Right renal cortex interstitium (tissue), 3 donors: ENCODE results near the gene XPOT. TPM values are rescaled to one million over a fixed set of nuclear protein-coding genes. Genes with fewer than 3 reads are reported as not detected.
A peak's percentile ranks its signal among the peaks of the same experiment; 100 is the strongest.

Experiments used
- DNase-seq, 3 donors: peaks; one replicate each; pipeline ENCODE4 v3.0.0-alpha.2; 2013; ENCODE audit warnings: low read depth in 3 of 3, low spot score in 2 of 3
- polyA plus RNA-seq, 3 donors: library from polyadenylated mRNA; unstranded; fragments of 120-200 nt; gene quantifications; one replicate each; pipeline ENCODE4 v1.2.1, GENCODE V29; 2013; ENCODE audit not compliant: insufficient read length in 3 of 3

Gene XPOT
- polyA plus RNA-seq, 3 donors, result 59.2 to 65.6 (median 63.2) TPM

DNA sequence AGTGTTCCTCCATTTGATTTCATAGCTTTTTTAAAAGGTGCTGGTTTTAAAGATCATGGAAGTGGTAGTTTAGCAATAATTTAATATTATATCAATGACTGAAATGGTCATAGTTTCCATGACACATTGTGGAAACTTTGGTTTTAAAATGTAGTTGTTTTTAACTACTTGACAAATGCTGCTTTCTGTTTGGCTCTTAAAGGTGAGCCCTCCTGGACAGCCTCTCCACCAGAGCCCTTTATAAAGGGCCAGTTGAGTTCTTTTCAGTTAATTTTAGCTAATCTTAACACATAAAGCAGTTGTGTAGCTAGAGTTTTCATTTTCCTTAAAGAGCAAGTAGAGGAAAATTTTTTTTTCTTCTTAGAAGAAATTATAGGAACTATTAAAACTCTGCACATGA, 14.0 kb downstream of the XPOT start:
- DNase-seq, result no peak

DNA sequence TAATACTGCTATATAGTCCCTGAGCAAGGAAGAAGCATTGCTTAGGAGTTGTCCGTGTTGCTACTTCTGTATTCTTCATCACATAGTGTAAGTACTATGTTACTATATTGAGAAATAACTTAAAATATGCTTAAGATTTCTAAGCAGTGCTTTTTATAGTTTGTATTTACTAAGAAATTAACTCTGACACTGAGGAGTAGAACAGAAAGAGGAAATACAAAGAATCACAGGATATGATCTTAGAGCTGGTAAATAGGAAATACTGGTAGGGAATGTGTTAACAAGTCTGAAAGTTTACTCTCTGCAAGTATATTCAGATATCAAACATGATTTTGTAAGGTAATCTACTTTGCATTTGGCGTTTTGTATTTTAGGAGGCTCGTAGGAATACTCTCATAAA, 15.5 kb downstream of the XPOT start:
- no peak for DNase-seq

DNA sequence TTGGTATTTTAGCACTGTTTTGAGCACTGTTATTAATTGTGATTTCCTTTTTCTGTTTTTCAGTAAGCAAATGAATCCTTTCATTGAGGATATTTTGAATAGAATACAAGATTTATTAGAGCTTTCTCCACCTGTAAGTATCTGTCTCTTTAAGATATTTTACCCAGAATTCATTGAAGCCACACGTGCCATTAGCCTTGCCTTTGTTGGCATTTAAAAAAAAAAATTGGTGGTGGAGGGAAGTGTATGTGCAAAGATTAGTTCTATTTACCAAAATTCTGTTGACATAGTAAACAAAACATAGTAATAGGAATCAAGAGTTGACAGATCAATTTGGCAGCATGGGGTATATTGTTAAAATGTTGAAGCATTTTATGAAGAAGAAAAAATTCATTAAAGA, 23.8 kb downstream of the XPOT start:
- no peak for DNase-seq

DNA sequence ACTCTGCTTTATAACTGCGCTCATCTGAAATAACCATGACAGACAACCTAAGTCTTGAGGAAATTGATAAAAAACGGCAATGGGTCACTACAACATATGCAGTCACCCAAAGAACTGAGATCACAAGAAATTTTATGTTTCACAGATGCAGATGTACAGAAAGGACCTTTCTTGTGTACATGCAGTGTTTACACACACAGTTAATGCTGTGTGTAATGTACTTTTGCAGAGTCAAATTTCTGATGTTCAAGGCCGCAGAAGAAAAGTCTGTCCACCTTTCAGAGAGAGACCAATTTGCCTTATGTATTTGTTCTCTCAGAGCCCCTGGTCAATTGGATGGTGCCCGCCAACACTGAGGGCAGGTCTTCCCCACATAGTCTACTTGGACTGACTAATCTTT, 24.8 kb downstream of the XPOT start:
- DNase-seq, result no peak

DNA sequence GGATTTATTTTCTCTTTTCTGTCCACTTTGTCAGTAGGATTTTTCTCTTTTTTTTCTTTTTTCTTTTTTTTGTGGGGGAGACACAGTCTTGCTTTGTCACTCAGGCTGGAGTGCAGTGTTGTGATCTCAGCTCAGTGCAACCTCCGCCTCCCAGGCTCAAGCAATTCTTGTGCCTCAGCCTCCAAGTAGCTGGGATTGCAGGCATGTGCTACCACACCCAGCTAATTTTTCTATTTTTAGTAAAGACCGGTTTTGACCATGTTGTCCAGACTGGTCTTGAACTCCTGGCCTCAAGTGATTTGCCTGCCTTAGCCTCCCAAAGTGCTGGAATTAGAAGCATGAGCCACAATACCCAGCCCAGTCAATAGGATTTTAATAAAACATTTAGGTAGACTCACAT, 26.7 kb downstream of the XPOT start:
- no peak for DNase-seq

DNA sequence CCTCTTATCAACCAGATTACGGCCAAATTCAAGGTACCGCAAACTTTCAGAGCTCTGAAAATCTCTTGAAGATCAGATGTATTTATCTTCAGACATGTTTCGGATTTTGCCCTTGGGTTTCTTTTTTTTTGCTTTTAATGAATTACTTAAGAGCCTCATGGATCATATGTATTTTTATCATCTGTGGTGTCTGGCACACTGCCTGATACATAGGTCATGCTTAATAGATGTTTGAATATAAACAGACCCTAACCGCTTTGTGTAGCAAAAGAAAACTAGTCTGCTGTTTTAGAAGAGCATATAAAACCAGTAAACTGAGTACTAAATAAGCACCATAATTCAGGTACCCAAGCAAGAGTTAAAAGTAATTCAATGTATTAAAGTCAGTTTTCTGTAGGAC, 27.6 kb downstream of the XPOT start:
- DNase-seq, result no peak

DNA sequence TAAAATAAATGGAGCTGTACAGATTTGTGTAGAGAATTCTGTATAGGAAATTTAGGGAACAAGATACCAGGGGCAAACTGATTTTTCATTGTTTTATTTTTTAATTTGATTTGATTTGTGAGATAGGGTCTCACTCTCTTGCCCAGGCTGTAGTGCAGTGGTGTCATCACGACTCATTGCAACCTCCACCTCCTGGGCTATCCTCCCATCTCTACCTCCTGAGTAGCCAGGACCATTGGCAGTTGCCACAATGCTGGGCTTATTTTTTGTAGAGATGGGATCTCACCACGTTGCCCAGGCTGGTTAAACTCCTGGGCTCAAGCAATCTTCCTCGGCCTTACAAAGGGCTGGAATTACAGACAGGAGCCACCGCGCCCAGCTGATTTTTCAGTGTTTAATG, 29.7 kb downstream of the XPOT start:
- DNase-seq, result no peak

DNA sequence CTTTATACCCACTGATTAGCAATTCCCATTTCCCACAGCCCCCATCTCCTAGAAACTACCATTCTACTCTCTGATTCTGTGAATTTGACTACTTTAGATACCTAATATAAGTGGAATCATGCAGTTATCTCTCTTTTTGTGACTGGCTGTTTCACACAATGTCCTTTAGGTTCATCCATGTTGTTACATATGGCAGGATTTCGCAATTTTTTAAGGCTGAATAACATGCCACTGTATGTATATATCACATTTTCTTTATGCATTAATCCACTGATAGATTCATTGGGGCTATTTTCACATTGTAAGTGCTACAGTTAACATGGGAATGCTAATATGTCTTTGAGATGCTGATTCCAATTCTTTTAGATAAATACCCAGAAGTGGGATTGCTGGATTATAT, 35.9 kb downstream of the XPOT start:
- DNase-seq, result no peak

DNA sequence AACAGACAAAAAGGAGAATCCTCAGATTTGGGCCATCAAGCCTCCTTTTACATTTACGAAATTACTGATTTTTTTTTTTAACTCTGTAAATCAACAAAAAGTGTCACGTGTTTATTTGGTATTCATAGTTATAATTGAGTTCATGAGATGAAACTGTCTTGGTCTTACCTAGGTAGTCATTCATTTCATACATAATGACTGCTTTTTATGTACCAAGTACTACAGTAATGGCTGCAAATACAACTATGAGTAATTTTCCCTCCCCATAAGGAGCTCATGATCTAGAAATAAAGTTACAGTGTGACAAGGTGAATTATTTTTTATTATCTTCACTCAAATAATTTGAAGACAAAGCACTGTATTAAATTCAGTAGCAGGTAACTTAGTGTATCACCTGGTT, 41.3 kb downstream of the XPOT start:
- no peak for DNase-seq

DNA sequence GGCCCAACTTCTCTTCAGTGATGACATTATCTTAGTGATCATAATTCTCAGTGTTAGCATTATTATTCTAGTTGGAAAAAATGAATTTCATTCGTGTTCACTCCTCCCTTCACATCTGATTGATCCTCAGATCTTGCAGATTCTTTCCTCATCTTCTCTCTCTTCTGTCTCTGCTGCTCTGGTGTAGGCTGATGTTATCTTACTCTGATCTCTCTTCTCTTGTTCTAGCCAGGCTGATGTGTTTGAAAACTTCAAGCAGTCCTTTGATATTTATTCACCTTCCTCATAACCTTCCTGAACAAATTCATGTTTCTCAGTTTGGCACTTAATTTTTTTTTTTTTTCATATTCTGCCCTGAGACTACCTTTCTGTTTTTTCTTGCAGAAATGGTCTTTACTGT, 42.1 kb downstream of the XPOT start:
- no peak for DNase-seq

DNA sequence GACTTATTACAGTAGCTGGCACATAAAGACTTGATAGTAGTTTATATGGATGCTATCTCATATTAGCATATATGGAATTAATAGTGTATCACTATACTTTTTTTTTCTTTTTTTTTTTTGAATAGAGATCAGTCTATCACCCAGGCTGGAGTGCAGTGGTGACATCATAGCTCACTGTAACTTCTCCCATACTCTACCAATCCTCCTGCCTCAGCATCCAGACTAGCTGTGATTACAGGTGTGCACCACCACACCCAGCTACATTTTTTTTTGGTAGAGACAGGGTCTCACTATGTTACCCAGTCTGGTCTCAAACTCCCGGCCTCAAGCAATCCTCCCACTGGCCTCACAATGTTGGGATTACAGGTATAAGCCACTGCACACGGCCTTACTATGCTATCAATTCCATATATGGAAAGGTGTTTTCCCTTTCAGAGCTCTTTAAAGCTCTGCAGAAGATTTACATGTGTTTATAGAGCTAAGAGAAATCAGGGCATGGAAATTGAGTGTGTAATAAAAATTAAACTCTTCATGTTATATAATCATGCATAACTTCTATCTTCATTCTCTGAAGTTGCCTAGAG, 46.0 kb downstream of the XPOT start:
- DNase-seq, result no peak

DNA sequence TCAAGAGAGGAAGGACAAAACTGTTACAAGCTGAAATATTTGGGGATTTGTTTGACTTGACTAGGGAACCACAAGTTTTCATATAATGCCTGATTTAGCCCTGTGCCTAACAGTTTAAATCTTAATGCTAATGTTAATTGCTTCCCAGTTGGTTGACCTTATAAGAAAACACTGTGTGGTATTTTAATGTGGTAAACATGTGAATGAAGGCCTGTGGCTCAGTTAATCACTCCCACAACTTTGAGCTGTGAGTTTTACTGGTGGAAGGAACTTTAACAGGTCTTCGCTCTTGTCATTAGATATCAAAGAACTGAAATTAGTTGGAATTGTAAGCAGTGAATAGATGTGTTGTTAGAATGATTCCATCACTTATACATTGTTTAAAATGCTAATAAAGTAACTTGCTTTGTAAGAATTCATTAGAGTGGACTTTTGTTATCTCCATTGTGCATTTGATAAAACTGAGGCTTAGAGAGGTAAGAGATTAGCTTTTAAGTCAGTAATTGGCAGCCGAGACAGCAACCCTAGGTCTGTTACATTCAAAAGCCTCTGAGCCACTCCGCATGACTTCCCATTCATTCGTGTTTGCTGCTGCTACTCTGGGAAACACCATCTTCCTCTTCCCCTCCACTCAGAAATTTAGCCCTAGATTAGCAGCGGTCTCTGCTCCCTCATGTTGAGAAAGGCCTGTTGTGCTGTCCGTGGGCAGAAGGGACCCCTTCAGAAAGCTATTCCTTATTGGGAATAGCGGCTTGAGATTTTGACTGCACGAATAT, 46.7 kb downstream of the XPOT start:
- no peak for DNase-seq

DNA sequence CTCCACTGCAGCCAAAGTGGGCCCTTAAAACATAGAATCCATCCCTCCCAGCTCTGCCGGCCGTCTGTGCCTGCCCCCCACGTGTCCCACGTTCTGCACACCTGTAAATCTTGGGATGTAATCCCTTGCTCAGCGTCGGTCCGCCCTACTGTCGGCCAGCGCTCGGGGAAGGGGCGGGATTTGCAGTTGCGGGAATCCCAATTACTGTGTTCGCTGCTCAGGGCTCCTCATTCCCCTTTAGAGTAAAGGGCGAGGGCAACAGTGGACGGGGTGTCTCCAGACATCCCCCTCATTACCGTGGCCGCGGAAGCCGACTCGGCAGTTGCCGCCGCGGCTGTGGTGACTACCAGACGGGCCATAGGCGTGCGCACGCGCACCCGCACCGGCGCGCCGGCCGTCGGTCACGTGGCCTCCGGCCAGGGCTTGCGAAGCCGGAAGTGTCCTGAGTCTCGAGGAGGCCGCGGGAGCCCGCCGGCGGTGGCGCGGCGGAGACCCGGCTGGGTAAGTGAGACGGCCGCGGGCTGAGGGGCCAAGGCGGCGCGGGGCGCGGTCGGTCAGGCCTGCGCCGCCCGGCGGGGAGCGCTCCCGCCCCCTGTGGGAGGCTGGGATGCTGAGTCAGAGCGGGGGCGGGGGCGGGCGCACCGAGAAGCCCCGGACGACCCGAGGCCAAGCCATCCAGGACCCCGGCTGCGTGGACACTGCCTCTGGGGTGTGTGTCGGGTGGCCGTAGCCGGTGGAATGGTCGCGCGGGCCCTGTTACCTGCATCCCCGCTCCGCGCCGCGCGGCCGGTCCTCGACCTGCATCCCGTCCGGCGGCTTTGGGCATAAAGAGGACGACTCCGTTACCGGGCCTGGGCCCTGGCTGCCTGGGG, 47.7 kb downstream of the XPOT start, which contains the start of gene TBK1:
Gene TBK1, plus strand, starts transcription at position 434 of the 872 bp plus-strand sequence. CDS start 3,751 bp downstream, outside the sequence.
- peak; percentile 56 to 73 (median 69) for DNase-seq

DNA sequence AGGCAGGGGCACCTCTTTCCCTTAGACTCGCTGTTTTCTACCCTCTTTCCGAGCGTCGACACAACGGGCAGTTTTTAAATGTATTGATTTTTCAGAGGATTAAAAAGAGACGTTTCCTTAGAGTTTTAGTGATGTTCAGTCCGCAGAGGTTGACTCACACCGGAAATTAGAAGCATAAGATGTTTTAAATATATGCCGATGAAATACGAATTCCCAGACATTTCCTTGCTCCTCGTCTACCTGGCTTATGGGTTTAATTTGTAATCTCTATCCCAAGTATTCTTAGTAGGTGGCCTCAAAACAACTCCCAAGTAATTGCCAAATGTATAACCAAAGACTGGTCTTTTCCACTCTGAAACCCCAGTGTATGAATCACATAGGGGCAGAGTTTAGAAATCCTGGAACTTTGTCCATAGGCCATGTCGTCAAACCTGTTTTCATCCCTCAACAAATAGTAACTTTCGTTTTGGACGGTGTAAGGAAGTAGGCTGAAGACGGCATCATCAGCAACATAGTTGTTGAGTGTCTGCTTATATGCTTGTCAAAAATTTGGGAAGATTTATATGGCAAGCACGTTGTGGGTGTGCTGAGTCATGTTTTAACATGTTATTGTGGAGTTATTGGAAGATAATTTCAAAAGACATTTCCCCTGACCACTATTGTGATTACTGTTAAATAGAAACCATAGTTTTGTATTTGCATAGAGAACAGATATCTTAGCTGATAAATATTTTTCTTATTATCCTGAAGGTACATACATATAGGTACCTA, 48.6 kb downstream of the XPOT start:
- peak; percentile 9 to 33 (median 18) for DNase-seq

DNA sequence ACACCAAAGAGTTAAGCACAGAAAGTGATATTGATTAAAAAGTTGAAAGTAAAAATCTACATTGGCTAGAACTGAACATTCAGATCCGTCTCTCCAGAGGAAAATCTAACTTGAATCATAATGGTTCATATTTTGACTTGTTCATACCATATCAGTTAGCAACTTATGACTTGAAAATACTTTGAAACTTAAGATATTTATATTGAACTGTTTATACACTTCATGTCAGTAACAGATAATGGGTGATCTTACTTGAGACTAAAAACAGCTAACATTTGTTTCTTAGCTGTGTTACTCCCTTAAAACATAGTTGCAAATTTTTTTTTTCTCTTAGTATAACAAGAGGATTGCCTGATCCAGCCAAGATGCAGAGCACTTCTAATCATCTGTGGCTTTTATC, 51.3 kb downstream of the XPOT start:
- DNase-seq, result no peak

DNA sequence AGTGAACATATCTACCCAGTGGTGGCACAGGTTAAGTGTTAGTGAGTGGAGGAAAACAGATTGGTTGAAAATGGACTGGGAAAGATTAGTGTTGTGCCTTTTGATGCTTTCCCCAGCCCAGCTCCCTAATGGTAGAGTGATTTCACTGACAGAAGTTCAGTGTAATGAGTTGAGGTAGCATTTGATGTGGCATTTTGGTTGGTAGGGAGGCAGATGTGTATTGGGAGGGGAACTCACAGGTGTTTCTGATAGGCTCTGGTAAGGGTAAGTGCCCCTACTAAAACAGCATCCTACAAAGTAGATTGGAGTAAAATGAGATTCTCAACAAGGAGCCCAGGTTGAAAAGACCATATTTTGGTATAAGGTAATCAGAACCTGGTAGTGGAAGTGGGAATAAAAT, 51.9 kb downstream of the XPOT start:
- DNase-seq, result no peak

DNA sequence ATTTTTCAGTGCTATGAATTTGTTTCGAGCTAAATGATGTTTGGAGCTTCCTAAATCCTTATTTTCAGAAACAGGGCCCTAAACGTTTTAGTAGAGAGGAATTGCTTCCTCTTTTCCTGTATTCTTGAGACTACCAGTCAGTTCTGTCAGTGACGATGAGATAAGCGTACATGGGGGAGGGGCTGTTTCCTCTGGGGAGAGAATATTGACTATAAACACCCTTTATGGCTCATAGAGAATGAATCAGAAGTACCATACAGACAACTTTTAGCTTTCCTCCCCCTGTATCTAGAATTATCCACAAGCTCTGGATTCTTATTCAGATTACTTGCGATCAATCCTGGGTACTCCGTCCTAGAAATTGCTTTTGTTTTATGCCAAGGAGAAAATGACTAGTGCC, 52.8 kb downstream of the XPOT start:
- no peak for DNase-seq

DNA sequence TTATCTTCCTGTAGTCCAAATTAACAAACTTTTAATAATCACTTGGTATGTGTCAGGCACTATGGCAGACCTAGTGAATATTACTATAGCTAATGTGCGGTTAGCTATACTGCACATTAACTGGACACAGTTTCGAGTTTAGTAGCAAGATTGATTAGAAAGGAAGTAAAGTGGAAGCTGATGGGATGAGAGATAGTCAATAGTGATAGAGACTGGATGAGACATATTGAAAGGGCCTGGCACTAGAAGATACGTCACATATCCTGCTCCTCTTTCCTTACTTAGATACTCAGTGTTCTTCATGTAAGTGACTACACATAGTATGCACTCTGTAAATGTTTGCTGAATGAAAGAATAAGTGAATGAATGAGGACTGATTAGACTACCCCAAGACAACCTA, 53.3 kb downstream of the XPOT start:
- no peak for DNase-seq

DNA sequence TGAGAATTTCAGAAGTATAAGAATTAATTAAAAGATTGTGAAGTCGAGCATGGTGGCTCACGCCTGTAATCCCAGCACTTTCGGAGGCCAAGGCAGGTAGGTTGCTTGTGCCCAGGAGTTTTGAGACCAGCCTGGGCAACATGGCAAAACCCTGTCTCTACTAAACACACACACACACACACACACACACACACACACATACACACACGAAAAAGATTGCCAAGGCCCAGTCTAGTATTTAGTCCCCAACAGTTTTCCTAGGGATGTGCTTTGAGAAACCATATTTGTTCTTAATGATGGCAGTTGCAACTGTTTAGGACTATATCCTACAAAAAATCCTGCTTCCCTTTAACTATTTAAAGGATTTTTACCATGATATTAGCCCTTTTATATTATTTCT, 53.7 kb downstream of the XPOT start:
- DNase-seq, result no peak

DNA sequence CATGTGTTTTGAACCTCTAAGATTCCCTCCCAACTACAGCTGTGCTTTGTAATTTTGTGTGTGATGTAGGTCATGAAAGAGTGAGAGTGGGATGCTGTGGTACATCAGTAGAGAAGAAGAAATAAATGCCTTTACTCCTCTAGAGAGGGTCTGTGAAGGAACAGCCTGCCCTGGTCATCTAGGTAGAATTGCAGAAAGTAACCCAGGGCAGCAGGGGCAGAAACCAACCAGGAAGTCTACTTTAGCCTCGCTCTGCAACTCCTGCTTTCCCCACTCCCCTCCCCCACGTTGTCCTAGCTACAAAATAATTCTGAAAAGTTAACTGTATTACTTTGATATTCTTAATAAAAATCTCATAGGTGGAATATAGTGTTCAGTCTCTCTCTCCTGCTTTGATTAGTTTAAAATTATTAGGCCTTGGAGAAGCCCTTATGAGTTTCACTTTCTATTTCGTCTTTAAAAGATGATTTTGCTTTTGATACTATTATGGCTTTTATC, 55.3 kb downstream of the XPOT start:
- no peak for DNase-seq
